Lower lobe of right lung (tissue), 2 donors: ENCODE results near the gene PTPRT. TPM values are rescaled to one million over a fixed set of nuclear protein-coding genes. Genes with fewer than 3 reads are reported as not detected.

ENCODE experiments used
- ATAC-seq, 2 donors: fragments of 200-7000 bp; cut with Tn5 transposase; one replicate each; pipeline ENCODE4 v1.9.1; 2020 to 2022; ENCODE audit warnings: mild to moderate bottlenecking in 2 of 2, moderate library complexity in 2 of 2
- DNase-seq: peaks from one replicate; pipeline ENCODE4 v3.0.0-alpha.2; 2020
- H3K27ac ChIP-seq: fragments of 200-600 bp; one replicate; pipeline ENCODE4 v1.8.0; 2022
- H3K27me3 ChIP-seq: fragments of 200-600 bp; one replicate; pipeline ENCODE4 v1.8.0; 2022; ENCODE audit warnings: low read depth
- H3K36me3 ChIP-seq: fragments of 200-600 bp; one replicate; pipeline ENCODE4 v1.8.0; 2022; ENCODE audit warnings: mild to moderate bottlenecking
- H3K4me1 ChIP-seq: fragments of 200-600 bp; one replicate; pipeline ENCODE4 v1.8.0; 2022
- H3K4me3 ChIP-seq: fragments of 200-600 bp; one replicate; pipeline ENCODE4 v1.8.0; 2022; ENCODE audit warnings: mild to moderate bottlenecking
- H3K9me3 ChIP-seq: fragments of 200-600 bp; one replicate; pipeline ENCODE4 v1.8.0; 2022
- intact Hi-C: fragments of 100-400 bp; cut with DNase I; formaldehyde crosslinking; loops from one replicate; pipeline ENCODE4 v1.11.0; 2022
- total RNA-seq: library from RNA; stranded (reverse); fragmentation: NEBNext Ultra II Directional; extraction: Animal tissue kit (Norgen Biotek cat#: 25700); gene quantifications from one replicate; pipeline ENCODE4 v1.2.1, GENCODE V29; 2021
- TF ChIP-seq, protein P1 (sequence below): fragments of 200-600 bp; IDR thresholded peaks from one replicate; pipeline ENCODE4 v1.8.0; 2022; ENCODE audit warnings: antibody characterized with exemption, mild to moderate bottlenecking
- donor health status: DM: no; HTN: yes; CAD: no; lungs with severe emphysema.

The PTPRT gene
- total RNA-seq, 1 donor from 2014 or later: 8.0 TPM

- DNase-seq (no peak), ATAC-seq (no peak)
- Histone ChIP-seq H3K27ac (no peak overlapping the region), H3K27me3 (no peaks in the 10 kb centered on the region), H3K4me3 (no peak overlapping the region), H3K9me3 (no peaks in the 10 kb centered on the region), H3K4me1 (no peaks in the 10 kb centered on the region), H3K36me3 (no peaks in the 10 kb centered on the region)
- intact Hi-C loops: no loop called here
- TF ChIP-seq, protein P1, sequence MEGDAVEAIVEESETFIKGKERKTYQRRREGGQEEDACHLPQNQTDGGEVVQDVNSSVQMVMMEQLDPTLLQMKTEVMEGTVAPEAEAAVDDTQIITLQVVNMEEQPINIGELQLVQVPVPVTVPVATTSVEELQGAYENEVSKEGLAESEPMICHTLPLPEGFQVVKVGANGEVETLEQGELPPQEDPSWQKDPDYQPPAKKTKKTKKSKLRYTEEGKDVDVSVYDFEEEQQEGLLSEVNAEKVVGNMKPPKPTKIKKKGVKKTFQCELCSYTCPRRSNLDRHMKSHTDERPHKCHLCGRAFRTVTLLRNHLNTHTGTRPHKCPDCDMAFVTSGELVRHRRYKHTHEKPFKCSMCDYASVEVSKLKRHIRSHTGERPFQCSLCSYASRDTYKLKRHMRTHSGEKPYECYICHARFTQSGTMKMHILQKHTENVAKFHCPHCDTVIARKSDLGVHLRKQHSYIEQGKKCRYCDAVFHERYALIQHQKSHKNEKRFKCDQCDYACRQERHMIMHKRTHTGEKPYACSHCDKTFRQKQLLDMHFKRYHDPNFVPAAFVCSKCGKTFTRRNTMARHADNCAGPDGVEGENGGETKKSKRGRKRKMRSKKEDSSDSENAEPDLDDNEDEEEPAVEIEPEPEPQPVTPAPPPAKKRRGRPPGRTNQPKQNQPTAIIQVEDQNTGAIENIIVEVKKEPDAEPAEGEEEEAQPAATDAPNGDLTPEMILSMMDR: no peak
Observed at GRCh38 chr20:42125426-42125825, 1064.3 kb downstream of the PTPRT start.

GRCh38 chr20:42123981-42124473, 1065.7 kb downstream of the PTPRT start:
- no peak for ATAC-seq
- Histone ChIP-seq H3K4me3 (no peak overlapping the region), H3K27ac (no peak overlapping the region), H3K27me3 (no peaks in the 10 kb centered on the region), H3K4me1 (no peaks in the 10 kb centered on the region), H3K9me3 (no peaks in the 10 kb centered on the region), H3K36me3 (no peaks in the 10 kb centered on the region)
- DNase-seq: no peak
- intact Hi-C loops: no loop called here
- TF ChIP-seq, protein P1: no peak

- no peaks in the 10 kb centered on the region for H3K36me3 ChIP-seq
- intact Hi-C loops: no loop called here
- ATAC-seq: no peak
Observed at GRCh38 chr20:42118409-42119125, 1071.1 kb downstream of the PTPRT start.

GRCh38 chr20:42118001-42118400, 1071.7 kb downstream of the PTPRT start:
- no peaks in the 10 kb centered on the region for H3K36me3 ChIP-seq
- H3K27me3 ChIP-seq: no peaks in the 10 kb centered on the region
- ATAC-seq: no peak
- H3K27ac ChIP-seq: no peak overlapping the region
- TF ChIP-seq, protein P1: no peak
- intact Hi-C loops: no loop called here
- no peak for DNase-seq
- no peaks in the 10 kb centered on the region for H3K9me3 ChIP-seq
- no peak overlapping the region for H3K4me3 ChIP-seq
- no peaks in the 10 kb centered on the region for H3K4me1 ChIP-seq

More at GRCh38 chr20:42118409-42119125, 1071.1 kb downstream of the PTPRT start:
- Histone ChIP-seq H3K4me1 (no peaks in the 10 kb centered on the region), H3K27ac (no peak overlapping the region), H3K27me3 (no peaks in the 10 kb centered on the region), H3K4me3 (no peak overlapping the region), H3K9me3 (no peaks in the 10 kb centered on the region)
- DNase-seq: no peak
- TF ChIP-seq, protein P1: no peak

- intact Hi-C loops: no loop called here
- Histone ChIP-seq H3K4me3 (no peak overlapping the region), H3K27ac (no peak overlapping the region), H3K27me3 (no peaks in the 10 kb centered on the region), H3K4me1 (no peaks in the 10 kb centered on the region), H3K9me3 (no peaks in the 10 kb centered on the region), H3K36me3 (no peaks in the 10 kb centered on the region)
- DNase-seq: no peak
- TF ChIP-seq, protein P1: no peak
- no peak for ATAC-seq
Observed at GRCh38 chr20:42113236-42113635, 1076.5 kb downstream of the PTPRT start.
